Sciatic nerve (tissue), 2 donors: Measurements from ENCODE around the gene TXLNB. TPM values are rescaled to one million over a fixed set of nuclear protein-coding genes. Genes with fewer than 3 reads are reported as not detected.
A peak's percentile ranks its signal among the peaks of the same experiment; 100 is the strongest.

Source experiments
- ATAC-seq: fragments of 200-7000 bp; cut with Tn5 transposase; one replicate; pipeline ENCODE4 v1.9.1; 2020; ENCODE audit warnings: mild to moderate bottlenecking, moderate library complexity
- DNase-seq: peaks from one replicate; pipeline ENCODE4 v3.0.0-alpha.2; 2020; ENCODE audit warnings: low spot score
- intact Hi-C: fragments of 100-400 bp; cut with DNase I; formaldehyde crosslinking; loops from one replicate; pipeline ENCODE4 v1.14.2; 2022
- total RNA-seq: library from RNA; stranded (reverse); fragmentation: NEBNext Ultra II Directional; extraction: Animal tissue kit (Norgen Biotek cat#: 25700); gene quantifications from one replicate; pipeline ENCODE4 v1.2.1, GENCODE V29; 2021
- donor health status: DM: no; HTN: no; CAD: no.
- donor health status: DM: no; HTN: no; CAD: no.

TXLNB gene
- 1.7 TPM for total RNA-seq

DNA sequence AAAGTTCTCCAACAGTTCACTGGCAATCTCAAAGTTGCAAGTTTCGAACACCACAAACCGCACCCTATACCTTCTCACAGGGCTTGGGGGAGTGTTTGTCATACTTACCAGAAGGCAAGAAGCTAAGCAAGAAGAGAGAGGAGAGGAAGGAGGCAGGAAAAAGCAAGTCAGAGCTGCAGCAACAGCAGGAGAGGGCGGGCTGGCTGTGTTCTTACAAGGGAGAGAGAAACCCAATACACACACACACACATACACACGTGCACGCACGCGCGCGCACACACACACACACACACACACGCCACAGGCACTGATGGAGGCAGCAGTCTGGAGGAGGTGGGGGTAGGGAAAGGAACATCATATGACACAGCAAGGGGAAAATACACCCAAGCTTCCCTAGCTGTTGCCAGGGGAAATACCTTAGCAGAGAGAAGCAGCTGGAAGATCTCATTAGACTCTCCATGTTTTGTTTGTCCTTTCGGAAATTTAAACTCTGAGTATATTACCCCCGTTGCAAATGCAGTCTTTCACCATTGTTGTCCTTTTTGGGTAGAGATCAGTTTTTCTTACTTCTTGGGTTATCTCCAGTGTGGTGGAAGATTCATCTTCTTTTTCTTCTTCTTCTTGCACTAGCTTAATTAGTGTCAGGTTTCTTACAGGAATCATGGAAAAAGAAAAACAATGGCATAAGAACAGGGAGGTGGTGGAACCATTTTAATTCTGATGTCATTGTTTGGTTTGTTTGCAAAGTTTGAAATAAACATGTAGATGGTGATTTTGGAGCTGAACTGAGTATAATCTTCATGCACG lies at the start of gene TXLNB:
TXLNB (minus strand) TSS at position 186 of the 807 bp plus-strand sequence. CDS start 3,099 bp downstream, outside the sequence.
- DNase-seq: peak; percentile 80
- intact Hi-C loops: no loop called here
- peak; percentile 95 for ATAC-seq

GRCh38 chr6:139341060-139341459 lies 49.3 kb upstream of the TXLNB start:
- intact Hi-C loops: no loop called here
- DNase-seq (no peak), ATAC-seq (no peak)

DNA sequence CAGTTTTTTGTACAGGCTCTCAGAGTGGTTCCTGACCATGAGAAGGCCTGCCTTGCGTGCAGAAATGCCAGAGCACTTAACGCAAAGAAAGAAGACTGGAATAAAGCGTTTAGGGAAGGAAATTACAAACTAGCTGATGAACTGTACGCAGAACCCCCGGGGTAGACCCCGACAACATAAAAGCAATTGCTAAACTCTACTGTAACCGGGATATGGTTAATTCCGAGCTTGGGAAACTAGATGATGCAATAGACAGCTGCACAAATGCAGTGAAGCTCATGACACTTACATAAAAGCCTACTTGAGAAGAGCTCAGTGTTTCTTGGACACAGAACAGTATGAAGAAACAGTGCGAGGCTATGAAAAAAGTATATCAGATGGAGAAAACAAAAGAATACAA lies 47.0 kb upstream of the TXLNB start:
- intact Hi-C loops: no loop called here
- ATAC-seq: peak; percentile 94
- no peak for DNase-seq

- DNase-seq (peak; percentile 62), ATAC-seq (no peak)
- intact Hi-C loops: no loop called here
Measured at GRCh38 chr6:139337830-139338229, 46.0 kb upstream of the TXLNB start.

DNA sequence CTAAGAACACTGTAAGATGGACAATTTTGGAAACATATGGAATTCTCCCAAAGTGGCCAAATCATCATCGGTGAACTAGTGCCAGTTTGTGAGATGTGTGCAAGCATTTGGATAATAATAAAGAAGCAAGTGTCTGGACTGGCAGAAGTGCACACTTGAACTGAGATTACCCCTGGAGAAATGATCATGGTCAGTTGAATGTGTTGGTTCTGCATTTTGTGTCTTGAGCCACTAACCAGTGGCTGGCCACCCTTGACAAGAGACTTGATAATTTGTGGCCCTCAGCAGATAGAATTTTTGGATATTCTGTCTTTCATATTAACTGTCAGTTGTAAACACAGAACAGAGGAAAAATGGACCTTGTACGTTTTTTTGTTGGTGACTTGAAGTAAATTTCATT lies 45.2 kb upstream of the TXLNB start:
- DNase-seq (no peak), ATAC-seq (no peak)
- intact Hi-C loops: no loop called here

- peak; percentile 66 for DNase-seq
- intact Hi-C loops: no loop called here
- no peak for ATAC-seq
Measured at GRCh38 chr6:139336488-139336887, 44.7 kb upstream of the TXLNB start.

GRCh38 chr6:139335447-139336210 lies 43.8 kb upstream of the TXLNB start:
- intact Hi-C loops: no loop called here
- no peak for DNase-seq
- ATAC-seq: no peak

DNA sequence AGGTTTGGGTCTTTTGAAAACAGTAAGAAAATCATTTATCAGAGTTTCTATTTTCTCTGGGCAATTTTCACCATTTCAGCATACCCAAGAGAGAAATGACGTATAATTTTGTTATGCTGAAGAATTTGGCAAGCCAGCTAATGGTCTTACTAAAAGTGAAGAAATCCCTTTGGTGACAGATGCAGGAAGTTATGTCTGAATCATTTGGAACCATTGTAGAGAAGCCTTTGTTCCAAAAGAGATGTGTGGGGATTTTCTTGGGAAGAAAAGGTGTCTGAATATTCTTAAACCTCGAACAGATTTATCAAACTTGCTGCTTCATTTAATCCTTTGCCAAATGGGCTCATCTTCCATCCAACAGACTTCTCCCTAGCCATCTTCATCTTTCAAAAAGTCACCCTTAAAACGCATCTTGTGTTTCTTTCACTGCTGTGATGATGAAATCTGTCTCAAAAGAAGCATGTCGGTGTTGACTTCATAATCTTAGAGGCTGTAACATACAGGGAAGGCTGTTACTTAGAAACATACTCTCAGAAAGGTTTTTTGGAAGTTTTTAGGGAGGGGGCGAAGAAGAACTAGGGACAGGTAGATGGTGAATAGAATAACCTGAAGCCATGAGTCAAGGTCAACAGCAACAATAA lies 43.1 kb upstream of the TXLNB start:
- intact Hi-C loops: no loop called here
- ATAC-seq (peak; percentile 87), DNase-seq (no peak)

DNA sequence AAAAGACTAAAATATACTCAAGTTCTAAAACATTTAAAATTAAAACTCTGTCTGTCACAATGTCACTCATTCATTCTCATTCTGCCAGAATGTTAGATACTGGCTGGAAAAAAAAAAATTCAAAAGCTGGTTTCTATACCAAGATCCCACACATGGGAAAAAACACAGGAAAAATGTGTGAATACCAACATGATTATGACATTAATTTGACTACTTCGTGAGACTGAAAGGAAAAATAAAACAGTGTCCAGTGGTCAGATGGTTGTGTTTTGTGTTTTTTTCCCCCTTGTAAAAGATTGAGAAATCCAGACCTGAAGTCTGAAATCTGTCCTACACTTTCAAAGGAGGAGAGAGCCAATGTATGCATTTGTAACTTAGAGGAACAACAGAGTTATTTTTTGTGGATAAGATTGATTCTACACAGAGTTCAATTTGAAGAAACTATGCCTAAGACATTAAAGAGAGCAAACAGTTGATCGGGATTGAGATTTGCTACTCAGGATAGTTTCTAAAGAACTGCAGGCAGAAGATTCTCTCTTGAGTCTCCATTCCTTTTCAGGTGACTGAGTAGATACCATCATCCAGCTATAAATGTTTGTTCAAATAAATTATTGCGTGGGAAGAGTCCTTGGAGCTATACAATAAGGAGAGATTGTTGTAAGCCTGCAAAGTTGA lies 39.2 kb upstream of the TXLNB start:
- ATAC-seq: no peak
- DNase-seq: no peak
- intact Hi-C loops: no loop called here

- intact Hi-C loops: no loop called here
- ATAC-seq (no peak), DNase-seq (no peak)
Measured at GRCh38 chr6:139330306-139330705, 38.5 kb upstream of the TXLNB start.

DNA sequence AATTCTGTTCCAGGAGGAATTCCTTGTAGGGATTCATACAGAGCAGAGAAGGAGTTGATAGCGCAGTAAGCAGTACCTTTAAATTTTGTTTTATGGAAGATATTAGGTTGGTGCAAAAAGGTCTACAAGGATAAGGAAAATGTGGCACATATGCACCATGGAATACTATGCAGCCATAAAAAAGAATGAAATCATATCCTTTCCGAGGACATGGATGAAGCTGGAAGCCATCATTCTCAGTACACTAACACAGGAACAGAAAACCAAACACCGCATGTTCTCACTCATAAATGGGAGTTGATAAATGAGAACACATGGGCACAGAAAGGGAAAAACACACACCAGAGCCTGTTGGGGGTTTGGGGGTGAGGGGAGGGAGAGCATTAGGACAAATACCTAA lies 37.4 kb upstream of the TXLNB start:
- intact Hi-C loops: no loop called here
- ATAC-seq (no peak), DNase-seq (no peak)

DNA sequence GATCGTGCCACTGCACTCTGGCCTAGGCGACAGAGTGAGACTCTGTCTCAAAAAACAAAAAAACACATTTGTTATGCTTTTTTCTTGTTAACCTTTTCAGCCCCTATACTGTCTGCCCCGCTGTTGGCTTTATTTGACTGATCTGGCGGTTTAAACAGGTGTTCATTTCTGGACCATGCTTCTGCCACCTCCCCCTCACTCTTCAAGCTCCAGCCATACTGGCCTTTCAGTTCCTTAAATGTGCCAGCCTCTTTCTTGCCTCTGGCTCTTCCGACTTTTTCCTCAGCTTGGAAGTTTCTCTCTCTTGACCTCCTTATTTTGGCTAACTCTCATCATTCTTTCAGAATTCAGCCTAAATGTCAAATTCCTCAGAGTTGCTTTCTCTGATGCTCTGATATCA lies 35.2 kb upstream of the TXLNB start:
- no peak for ATAC-seq
- intact Hi-C loops: no loop called here

GRCh38 chr6:139325686-139326085 lies 33.9 kb upstream of the TXLNB start:
- DNase-seq (no peak), ATAC-seq (no peak)
- intact Hi-C loops: no loop called here

More for the DNA sequence above, 35.2 kb upstream of the TXLNB start:
- DNase-seq: no peak

GRCh38 chr6:139325125-139325524 lies 33.3 kb upstream of the TXLNB start:
- ATAC-seq (no peak), DNase-seq (no peak)
- intact Hi-C loops: no loop called here

GRCh38 chr6:139324301-139324555 lies 32.4 kb upstream of the TXLNB start:
- ATAC-seq (no peak), DNase-seq (no peak)
- intact Hi-C loops: no loop called here

DNA sequence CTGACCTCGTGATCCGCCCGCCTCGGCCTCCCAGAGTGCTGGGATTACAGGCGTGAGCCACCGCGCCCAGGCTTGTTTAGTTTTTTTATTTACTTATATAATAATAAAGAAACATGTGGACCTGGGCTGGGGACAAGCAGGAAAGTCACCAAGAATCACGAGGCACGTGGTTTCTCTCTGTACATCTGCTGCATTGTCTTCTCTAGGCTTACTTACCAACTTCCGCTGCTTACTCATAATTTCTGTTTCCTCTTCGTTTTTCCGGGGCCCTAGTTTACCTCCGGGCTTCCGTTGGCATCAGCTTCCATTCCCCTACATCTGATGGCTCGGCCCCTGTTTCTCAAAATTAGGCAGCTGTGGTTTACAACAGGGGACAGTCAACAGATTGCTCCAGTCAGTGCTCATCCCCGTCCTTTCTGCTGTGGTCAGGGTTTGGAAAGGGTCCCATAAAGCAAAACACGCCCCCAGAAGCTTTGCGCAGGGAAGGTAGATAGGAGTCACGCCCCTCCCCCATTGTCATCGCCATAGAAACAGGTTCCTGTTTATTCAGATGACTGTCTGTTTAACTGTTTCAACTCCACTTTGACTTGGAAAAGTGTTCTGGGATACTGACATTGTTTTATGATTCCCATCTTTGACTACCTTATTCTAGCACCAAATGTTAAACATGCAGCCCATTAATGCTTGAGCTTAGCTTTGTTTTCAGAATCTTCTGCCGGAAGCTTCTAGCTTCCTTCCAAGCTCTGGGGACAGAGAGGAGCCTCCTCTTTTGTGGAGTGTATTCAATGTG lies 31.9 kb upstream of the TXLNB start:
- DNase-seq: peak; percentile 88
- ATAC-seq: peak; percentile 95
- intact Hi-C loops: no loop called here

- no peak for ATAC-seq
- DNase-seq: no peak
- intact Hi-C loops: no loop called here
Measured at GRCh38 chr6:139320081-139320480, 28.3 kb upstream of the TXLNB start.

DNA sequence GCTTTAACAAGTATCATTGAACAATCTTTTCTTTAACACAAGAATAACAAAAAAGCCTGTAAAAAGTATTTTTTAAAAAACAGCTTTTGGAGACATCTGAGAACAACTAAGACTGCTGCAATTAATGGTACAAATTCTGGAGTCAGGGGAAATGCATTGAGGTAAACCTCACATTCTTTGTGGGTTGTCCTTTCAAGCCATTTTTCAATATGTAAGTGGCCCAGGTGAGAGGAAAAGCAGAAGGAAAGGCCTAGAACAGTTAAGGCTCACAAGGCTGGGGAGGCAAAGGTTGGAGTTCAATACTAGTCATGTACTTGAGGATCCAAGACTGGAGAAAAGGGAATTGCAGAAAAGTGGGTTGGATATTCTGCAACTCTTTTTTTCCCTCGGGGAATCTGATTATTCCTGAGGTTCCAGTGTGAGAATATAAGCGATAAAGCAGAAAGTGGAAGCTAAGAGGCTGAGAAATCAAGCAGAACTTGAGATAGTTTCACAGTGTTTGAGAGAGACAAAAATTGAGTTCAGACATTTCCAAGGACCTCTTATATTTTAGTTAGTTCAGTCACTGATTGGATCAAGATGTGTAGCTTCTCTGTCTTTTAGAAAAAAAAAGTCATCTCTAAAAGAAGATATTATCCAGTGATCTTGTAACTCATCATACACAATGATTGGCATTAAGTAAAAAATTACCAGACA lies 25.0 kb upstream of the TXLNB start:
- intact Hi-C loops: no loop called here
- ATAC-seq (no peak), DNase-seq (no peak)
